GM12892 (cell line): ENCODE measurements around the gene NEDD4L.

Source experiments
- POLR2A ChIP-seq: IDR thresholded peaks from 2 replicates; pipeline ENCODE4 v1.6.1; 2011; ENCODE audit warnings: low read depth, low read length, control low read depth
- POLR2AphosphoS5 ChIP-seq: IDR thresholded peaks from 2 replicates; pipeline ENCODE4 v1.6.1; 2011; ENCODE audit warnings: low read depth, low read length, control low read depth
- TAF1 ChIP-seq: IDR thresholded peaks from 2 replicates; pipeline ENCODE4 v1.6.1; 2011; ENCODE audit warnings: low read depth, mild to moderate bottlenecking, control low read depth, low read length, borderline replicate concordance

DNA sequence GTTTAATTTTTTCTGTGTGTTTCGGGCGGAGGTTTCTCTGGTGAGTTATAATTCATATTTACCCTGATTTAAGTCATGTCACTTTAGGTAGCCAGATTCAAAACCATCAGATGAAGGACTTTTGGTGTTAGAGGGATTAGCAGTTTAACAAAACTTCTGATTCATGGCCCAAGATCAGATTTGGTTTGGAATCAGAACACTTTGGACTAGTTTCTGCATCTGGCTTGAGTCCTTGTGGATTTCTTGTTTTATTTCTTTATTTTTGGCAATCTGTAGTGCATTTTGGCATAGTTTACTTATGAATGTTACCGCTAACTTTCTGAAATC, 3.5 kb downstream of the NEDD4L start:
- no peak for TF ChIP-seq POLR2AphosphoS5
- no peak for TF ChIP-seq POLR2A
- TF ChIP-seq TAF1 = no peak
